K562 (cell line): ENCODE results near the gene CHN1. TPM values are rescaled to one million over a fixed set of nuclear protein-coding genes. Genes with fewer than 3 reads are reported as not detected.

Experiments
- CHD7 ChIP-seq: fragments of 200-600 bp; sonication (generic); IDR thresholded peaks from one replicate; pipeline ENCODE4 v1.6.1; 2012; ENCODE audit warnings: mild to moderate bottlenecking, low read depth, low read length, inconsistent platforms
- CTCF ChIP-seq, 3 experiments: IDR thresholded peaks in 2 of 3; conservative IDR thresholded peaks in 1 of 3; 2 replicates each; pipeline ENCODE4 v1.5.1; 2011 to 2012; ENCODE audit warnings: low read length in 3 of 3, mild to moderate bottlenecking in 3 of 3, control low read depth in 2 of 3, improper control_type of control experiment in 1 of 3, inconsistent platforms in 1 of 3, low read depth in 1 of 3, mixed read lengths in 1 of 3, moderate library complexity in 1 of 3; ENCODE audit not compliant: insufficient read depth in 2 of 3
- DEAF1 ChIP-seq: fragments of 450-650 bp; formaldehyde crosslinking; IDR thresholded peaks from 2 replicates; pipeline ENCODE4 v1.4.0; 2020; ENCODE audit warnings: mild to moderate bottlenecking, moderate library complexity
- EZH2 ChIP-seq: IDR thresholded peaks from 2 replicates; pipeline ENCODE4 v1.6.1; 2012; ENCODE audit warnings: low read depth, mild to moderate bottlenecking, inconsistent platforms, low read length, borderline replicate concordance
- NCOR1 ChIP-seq: fragments of 450-650 bp; IDR thresholded peaks from 2 replicates; pipeline ENCODE4 v1.6.1; 2016; ENCODE audit warnings: mild to moderate bottlenecking, moderate library complexity
- NONO ChIP-seq, 2 experiments: fragments of 200-400 bp in 1 of 2; fragments of 450-650 bp in 1 of 2; formaldehyde crosslinking in 1 of 2; IDR thresholded peaks; 2 replicates each; pipeline ENCODE4 v1.6.1; 2017; ENCODE audit warnings: low read depth in 2 of 2, mild to moderate bottlenecking in 2 of 2, moderate library complexity in 2 of 2, low read length in 1 of 2
- PRPF4 ChIP-seq: fragments of 200-400 bp; formaldehyde crosslinking; IDR thresholded peaks from one replicate; pipeline ENCODE4 v1.6.1; 2017; ENCODE audit warnings: low read length, low read depth, mild to moderate bottlenecking; ENCODE audit not compliant: insufficient read depth, poor library complexity, severe bottlenecking
- RFX5 ChIP-seq: IDR thresholded peaks from 2 replicates; pipeline ENCODE4 v1.6.1; 2011; ENCODE audit warnings: low read depth, mild to moderate bottlenecking, improper control_type of control experiment, low read length
- polyA plus RNA-seq, 8 experiments: library from polyadenylated mRNA; depleted of rRNA in 4 of 8; stranded (reverse) in 5 of 8; unstranded in 3 of 8; fragments of >200 nt; fragmentation: Nextera tagmentation in 2 of 8; fragmentation: Illumina TruSeq in 1 of 8; extraction: Ambion mirVana in 2 of 8; extraction: Trizol in 1 of 8; gene quantifications; 2 replicates each; pipeline versions ENCODE4 v1.2.1 to v1.2.3, GENCODE V29; 2011 to 2014; ENCODE audit warnings: inconsistent platforms in 1 of 8, missing spikeins in 1 of 8
- total RNA-seq, 7 experiments: library from RNA; depleted of rRNA in 6 of 7; stranded (reverse); fragments of >200 nt in 6 of 7; fragmentation: Illumina TruSeq in 2 of 7; extraction: Trizol in 2 of 7; gene quantifications; 2 replicates each; pipeline versions ENCODE4 v1.2.1 to v1.2.3, GENCODE V29; 2011 to 2021; ENCODE audit warnings: low replicate concordance in 1 of 7
- TF ChIP-seq, protein P1 (sequence below): IDR thresholded peaks from 3 replicates; pipeline ENCODE4 v1.6.1; 2011; ENCODE audit warnings: borderline replicate concordance, mild to moderate bottlenecking; ENCODE audit not compliant: insufficient read length, insufficient read depth
- TF ChIP-seq, protein P2 (sequence below): fragments of 450-650 bp; IDR thresholded peaks from 2 replicates; pipeline ENCODE4 v1.6.1; 2016; ENCODE audit warnings: low read depth, mild to moderate bottlenecking, moderate library complexity

The CHN1 gene
- total and polyA plus RNA-seq, 9 of the 15 experiments (the other 6 are each of a cell fraction or from before 2014, with no cell fraction given), result 0.17 to 2.0 (median 0.87) TPM

- TF ChIP-seq CHD7 (no peak), DEAF1 (CRISPR knock-in tag) (peak; percentile 37; the same call in 1 of the 2 replicates), NONO (IDR thresholded peaks at IDR 0.05; ENCODE audit: low read depth in 2 of 2, low read length in 1 of 2) (no peak), EZH2 (no peak), PRPF4 (no peak), CTCF (IDR thresholded peaks at IDR 0.05 in 2 of 3, conservative IDR thresholded peaks at IDR 0.05 in 1 of 3; ENCODE audit: insufficient read depth in 2 of 3, low read depth in 1 of 3, low read length in 3 of 3) (peak in 2 of 3 experiments; percentile 42 to 63; a peak in 3 of 6 replicates), RFX5 (no peak), NCOR1 (no peak)
- TF ChIP-seq, protein P1, sequence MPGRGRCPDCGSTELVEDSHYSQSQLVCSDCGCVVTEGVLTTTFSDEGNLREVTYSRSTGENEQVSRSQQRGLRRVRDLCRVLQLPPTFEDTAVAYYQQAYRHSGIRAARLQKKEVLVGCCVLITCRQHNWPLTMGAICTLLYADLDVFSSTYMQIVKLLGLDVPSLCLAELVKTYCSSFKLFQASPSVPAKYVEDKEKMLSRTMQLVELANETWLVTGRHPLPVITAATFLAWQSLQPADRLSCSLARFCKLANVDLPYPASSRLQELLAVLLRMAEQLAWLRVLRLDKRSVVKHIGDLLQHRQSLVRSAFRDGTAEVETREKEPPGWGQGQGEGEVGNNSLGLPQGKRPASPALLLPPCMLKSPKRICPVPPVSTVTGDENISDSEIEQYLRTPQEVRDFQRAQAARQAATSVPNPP, result no peak
- TF ChIP-seq, protein P2, sequence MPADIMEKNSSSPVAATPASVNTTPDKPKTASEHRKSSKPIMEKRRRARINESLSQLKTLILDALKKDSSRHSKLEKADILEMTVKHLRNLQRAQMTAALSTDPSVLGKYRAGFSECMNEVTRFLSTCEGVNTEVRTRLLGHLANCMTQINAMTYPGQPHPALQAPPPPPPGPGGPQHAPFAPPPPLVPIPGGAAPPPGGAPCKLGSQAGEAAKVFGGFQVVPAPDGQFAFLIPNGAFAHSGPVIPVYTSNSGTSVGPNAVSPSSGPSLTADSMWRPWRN, result no peak
Measured at GRCh38 chr2:174985614-174986013, 19.6 kb downstream of the CHN1 start (continued).
